Measurements from ENCODE around the gene RHOBTB1. TPM values are rescaled to one million over a fixed set of nuclear protein-coding genes. Genes with fewer than 3 reads are reported as not detected.

Gene RHOBTB1
- total RNA-seq, 2 experiments from 2014 or later: not detected

DNA sequence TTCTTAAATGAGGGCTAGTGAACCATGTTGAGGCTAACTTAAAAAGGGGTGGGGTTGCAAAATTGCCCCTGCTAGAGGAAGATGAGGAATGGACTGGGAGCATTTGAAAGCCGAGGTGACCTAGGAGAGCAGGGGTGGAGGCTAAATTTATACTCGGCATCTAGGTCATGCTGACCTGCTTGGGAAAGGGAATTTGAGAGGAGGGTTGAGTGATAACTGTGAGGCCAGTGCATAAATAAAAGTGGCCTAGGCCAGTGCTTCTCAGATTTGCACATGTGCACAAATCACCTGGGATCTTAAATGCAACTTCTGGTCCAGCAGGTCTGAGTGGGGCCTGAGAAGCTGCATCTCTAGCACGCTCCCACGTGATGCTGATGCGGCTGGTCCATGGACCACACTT lies 95.3 kb downstream of the RHOBTB1 start:
- no peak overlapping the region for H3K4me3 Mint-ChIP-seq
- no peaks in the 10 kb centered on the region for H3K9me3 ChIP-seq (ENCODE audit: control insufficient read depth in 1 of 2, insufficient read depth in 1 of 2, low read length in 2 of 2)
- TF ChIP-seq, protein P1, sequence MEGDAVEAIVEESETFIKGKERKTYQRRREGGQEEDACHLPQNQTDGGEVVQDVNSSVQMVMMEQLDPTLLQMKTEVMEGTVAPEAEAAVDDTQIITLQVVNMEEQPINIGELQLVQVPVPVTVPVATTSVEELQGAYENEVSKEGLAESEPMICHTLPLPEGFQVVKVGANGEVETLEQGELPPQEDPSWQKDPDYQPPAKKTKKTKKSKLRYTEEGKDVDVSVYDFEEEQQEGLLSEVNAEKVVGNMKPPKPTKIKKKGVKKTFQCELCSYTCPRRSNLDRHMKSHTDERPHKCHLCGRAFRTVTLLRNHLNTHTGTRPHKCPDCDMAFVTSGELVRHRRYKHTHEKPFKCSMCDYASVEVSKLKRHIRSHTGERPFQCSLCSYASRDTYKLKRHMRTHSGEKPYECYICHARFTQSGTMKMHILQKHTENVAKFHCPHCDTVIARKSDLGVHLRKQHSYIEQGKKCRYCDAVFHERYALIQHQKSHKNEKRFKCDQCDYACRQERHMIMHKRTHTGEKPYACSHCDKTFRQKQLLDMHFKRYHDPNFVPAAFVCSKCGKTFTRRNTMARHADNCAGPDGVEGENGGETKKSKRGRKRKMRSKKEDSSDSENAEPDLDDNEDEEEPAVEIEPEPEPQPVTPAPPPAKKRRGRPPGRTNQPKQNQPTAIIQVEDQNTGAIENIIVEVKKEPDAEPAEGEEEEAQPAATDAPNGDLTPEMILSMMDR (IDR thresholded peaks at IDR 0.05): no peak

GRCh38 chr10:60848126-60848525 lies 95.9 kb downstream of the RHOBTB1 start:
- Mint-ChIP-seq H3K27me3 (no peaks in the 10 kb centered on the region), H3K9me3 (peaks cover 3% of the 10 kb centered on the region), H3K4me1 (ENCODE audit: low read depth) (no peaks in the 10 kb centered on the region), H3K27ac (no peak overlapping the region), H3K4me3 (no peak overlapping the region), H3K36me3 (ENCODE audit: low read depth) (no peaks in the 10 kb centered on the region)
- TF ChIP-seq, protein P1 (IDR thresholded peaks at IDR 0.05): no peak
- no peaks in the 10 kb centered on the region for H3K36me3 ChIP-seq (ENCODE audit: insufficient read depth, low read length)
- ATAC-seq (ENCODE audit: poor library complexity) (no peak), DNase-seq (no peak)
- no peak overlapping the region for H3K4me3 ChIP-seq (ENCODE audit: low read length)
- no peak overlapping the region for H3K27ac ChIP-seq (ENCODE audit: low read depth in 1 of 2, low read length in 2 of 2)
- H3K9me3 ChIP-seq (ENCODE audit: control insufficient read depth in 1 of 2, insufficient read depth in 1 of 2, low read length in 2 of 2): no peaks in the 10 kb centered on the region
- ChIA-PET POLR2A (no interaction called here), CTCF (no interaction called here)
- intact Hi-C loops (cut with DNase I, micrococcal nuclease): no loop called here
- no peaks in the 10 kb centered on the region for H3K27me3 ChIP-seq (ENCODE audit: control insufficient read depth in 1 of 2, insufficient read depth in 2 of 2, low read length in 2 of 2)
- H3K4me1 ChIP-seq (ENCODE audit: insufficient read depth, low read length): no peaks in the 10 kb centered on the region

More for the DNA sequence above, 95.3 kb downstream of the RHOBTB1 start:
- intact Hi-C loops (cut with DNase I, micrococcal nuclease): no loop called here
- peaks cover 3% of the 10 kb centered on the region for H3K9me3 Mint-ChIP-seq
- no peaks in the 10 kb centered on the region for H3K36me3 Mint-ChIP-seq (ENCODE audit: low read depth)
- ATAC-seq (ENCODE audit: poor library complexity): no peak
- no peaks in the 10 kb centered on the region for H3K27me3 Mint-ChIP-seq
- no peak overlapping the region for H3K27ac Mint-ChIP-seq
- Histone ChIP-seq H3K27me3 (ENCODE audit: control insufficient read depth in 1 of 2, insufficient read depth in 2 of 2, low read length in 2 of 2) (no peaks in the 10 kb centered on the region), H3K36me3 (ENCODE audit: insufficient read depth, low read length) (no peaks in the 10 kb centered on the region), H3K27ac (ENCODE audit: low read depth in 1 of 2, low read length in 2 of 2) (no peak overlapping the region), H3K4me3 (ENCODE audit: low read length) (no peak overlapping the region), H3K4me1 (ENCODE audit: insufficient read depth, low read length) (no peaks in the 10 kb centered on the region)
- H3K4me1 Mint-ChIP-seq (ENCODE audit: low read depth): no peaks in the 10 kb centered on the region
- ChIA-PET POLR2A (no interaction called here), CTCF (no interaction called here)
- DNase-seq: no peak

GRCh38 chr10:60846173-60846572 lies 97.8 kb downstream of the RHOBTB1 start:
- H3K27ac ChIP-seq (ENCODE audit: low read depth in 1 of 2, low read length in 2 of 2): no peak overlapping the region
- CTCF ChIA-PET: no interaction called here
- Mint-ChIP-seq H3K9me3 (peaks cover 3% of the 10 kb centered on the region), H3K27me3 (no peaks in the 10 kb centered on the region), H3K4me1 (ENCODE audit: low read depth) (no peaks in the 10 kb centered on the region), H3K36me3 (ENCODE audit: low read depth) (no peaks in the 10 kb centered on the region), H3K27ac (no peak overlapping the region), H3K4me3 (no peak overlapping the region)
- H3K4me3 ChIP-seq (ENCODE audit: low read length): no peak overlapping the region
- H3K4me1 ChIP-seq (ENCODE audit: insufficient read depth, low read length): no peaks in the 10 kb centered on the region
- intact Hi-C loops (cut with DNase I, micrococcal nuclease): no loop called here
- no peaks in the 10 kb centered on the region for H3K36me3 ChIP-seq (ENCODE audit: insufficient read depth, low read length)
- POLR2A ChIA-PET: no interaction called here
- ATAC-seq (ENCODE audit: poor library complexity): no peak
- H3K27me3 ChIP-seq (ENCODE audit: control insufficient read depth in 1 of 2, insufficient read depth in 2 of 2, low read length in 2 of 2): no peaks in the 10 kb centered on the region
- DNase-seq: no peak
- H3K9me3 ChIP-seq (ENCODE audit: control insufficient read depth in 1 of 2, insufficient read depth in 1 of 2, low read length in 2 of 2): no peaks in the 10 kb centered on the region
- TF ChIP-seq, protein P1 (IDR thresholded peaks at IDR 0.05): no peak

All from CD4-positive, alpha-beta T cell (primary cell).